Central memory CD8-positive, alpha-beta T cell (primary cell): ENCODE results near the gene MRPL10.

Source experiments
- ATAC-seq: fragments of 150-1000 bp; cut with Tn5 transposase; replicated peaks from 2 replicates; pipeline ENCODE4 v1.10.0; 2022; ENCODE audit warnings: mild to moderate bottlenecking, moderate FRiP score, moderate number of reproducible peaks; ENCODE audit not compliant: poor library complexity, severe bottlenecking; ENCODE audit errors: extremely low read depth
- DNase-seq, 2 donors: peaks; one replicate each; pipeline ENCODE4 v3.0.0; 2021; ENCODE audit warnings: low spot score in 2 of 2
- H3K27ac Mint-ChIP-seq: one replicate; pipeline ENCODE4 v1.8.0; 2022; ENCODE audit warnings: low read depth, mild to moderate bottlenecking, moderate library complexity, mixed read lengths
- H3K27me3 Mint-ChIP-seq: one replicate; pipeline ENCODE4 v1.8.0; 2022; ENCODE audit warnings: mixed read lengths
- H3K36me3 Mint-ChIP-seq: one replicate; pipeline ENCODE4 v1.8.0; 2022; ENCODE audit warnings: mild to moderate bottlenecking, moderate library complexity, mixed read lengths; ENCODE audit not compliant: insufficient read depth
- H3K4me1 Mint-ChIP-seq: one replicate; pipeline ENCODE4 v1.8.0; 2022; ENCODE audit warnings: mixed read lengths
- H3K4me3 Mint-ChIP-seq: one replicate; pipeline ENCODE4 v1.8.0; 2022; ENCODE audit warnings: mild to moderate bottlenecking, moderate library complexity, mixed read lengths
- H3K9me3 Mint-ChIP-seq: one replicate; pipeline ENCODE4 v1.8.0; 2022; ENCODE audit warnings: mixed read lengths

Gene MRPL10

GRCh38 chr17:47811709-47812108 is 19.6 kb downstream of the MRPL10 start:
- no peaks in the 10 kb centered on the region for H3K9me3 Mint-ChIP-seq
- H3K4me3 Mint-ChIP-seq: no peak overlapping the region
- H3K4me1 Mint-ChIP-seq: peaks cover 33% of the 10 kb centered on the region
- no peaks in the 10 kb centered on the region for H3K27me3 Mint-ChIP-seq
- ATAC-seq: no peak
- peaks cover 56% of the 10 kb centered on the region for H3K36me3 Mint-ChIP-seq
- H3K27ac Mint-ChIP-seq: peak overlapping the region; percentile 91
- DNase-seq: no peak

- Mint-ChIP-seq H3K36me3 (peaks cover 57% of the 10 kb centered on the region), H3K9me3 (no peaks in the 10 kb centered on the region), H3K4me1 (peaks cover 33% of the 10 kb centered on the region), H3K27ac (peak overlapping the region; percentile 91), H3K27me3 (no peaks in the 10 kb centered on the region), H3K4me3 (no peak overlapping the region)
- DNase-seq (no peak), ATAC-seq (no peak)
Observed at GRCh38 chr17:47810901-47811635, 20.3 kb downstream of the MRPL10 start.

DNA sequence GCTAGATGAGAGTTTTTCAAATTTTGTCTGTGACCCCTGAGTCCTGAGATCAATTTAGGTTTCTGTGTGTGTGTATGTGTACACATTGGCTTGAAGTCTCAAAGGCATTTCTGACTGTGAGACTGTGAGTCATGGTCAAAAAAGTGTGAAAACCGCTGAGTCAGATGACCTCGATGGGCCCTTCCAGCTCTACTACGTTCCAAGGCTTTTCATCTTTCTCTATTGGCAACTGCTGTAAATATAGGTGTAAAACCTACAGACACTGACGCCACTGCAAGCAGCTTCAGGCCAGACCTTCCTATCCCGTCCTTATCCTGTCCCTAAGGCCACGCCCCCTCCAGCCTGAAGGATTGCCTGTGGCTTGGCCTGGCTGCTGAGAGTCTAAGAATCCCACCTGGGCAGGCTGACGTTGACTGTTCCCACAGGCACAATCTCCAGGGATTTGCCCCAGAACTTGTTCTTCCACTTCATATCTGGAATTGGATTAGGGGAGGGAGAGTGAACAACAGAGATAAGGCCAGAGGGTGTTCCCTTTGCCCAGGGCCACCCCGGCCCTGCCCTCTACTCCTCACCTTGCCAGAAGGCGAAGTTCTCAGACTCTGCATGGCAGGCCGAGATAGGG is 21.0 kb downstream of the MRPL10 start:
- peak in 1 of 2 donors; percentile 36 for DNase-seq
- Mint-ChIP-seq H3K27ac (peak overlapping the region; percentile 91), H3K4me3 (no peak overlapping the region), H3K4me1 (peaks cover 33% of the 10 kb centered on the region), H3K27me3 (no peaks in the 10 kb centered on the region), H3K9me3 (no peaks in the 10 kb centered on the region), H3K36me3 (peaks cover 55% of the 10 kb centered on the region)
- ATAC-seq: peak; percentile 82

GRCh38 chr17:47808830-47809480 is 22.4 kb downstream of the MRPL10 start:
- no peaks in the 10 kb centered on the region for H3K27me3 Mint-ChIP-seq
- H3K4me3 Mint-ChIP-seq: no peak overlapping the region
- H3K27ac Mint-ChIP-seq: no peak overlapping the region
- DNase-seq (no peak), ATAC-seq (no peak)
- H3K36me3 Mint-ChIP-seq: peaks cover 53% of the 10 kb centered on the region
- peaks cover 33% of the 10 kb centered on the region for H3K4me1 Mint-ChIP-seq
- H3K9me3 Mint-ChIP-seq: no peaks in the 10 kb centered on the region

GRCh38 chr17:47808036-47808829 is 23.1 kb downstream of the MRPL10 start:
- no peak overlapping the region for H3K4me3 Mint-ChIP-seq
- H3K36me3 Mint-ChIP-seq: peaks cover 50% of the 10 kb centered on the region
- H3K27me3 Mint-ChIP-seq: no peaks in the 10 kb centered on the region
- peaks cover 33% of the 10 kb centered on the region for H3K4me1 Mint-ChIP-seq
- no peaks in the 10 kb centered on the region for H3K9me3 Mint-ChIP-seq
- H3K27ac Mint-ChIP-seq: peak overlapping the region; percentile 84
- ATAC-seq: no peak
- no peak for DNase-seq

GRCh38 chr17:47807421-47807820 is 23.9 kb downstream of the MRPL10 start:
- ATAC-seq (no peak), DNase-seq (no peak)
- peaks cover 47% of the 10 kb centered on the region for H3K36me3 Mint-ChIP-seq
- H3K27ac Mint-ChIP-seq: peak overlapping the region; percentile 84
- no peaks in the 10 kb centered on the region for H3K9me3 Mint-ChIP-seq
- H3K4me3 Mint-ChIP-seq: no peak overlapping the region
- H3K27me3 Mint-ChIP-seq: no peaks in the 10 kb centered on the region
- peaks cover 27% of the 10 kb centered on the region for H3K4me1 Mint-ChIP-seq

- H3K9me3 Mint-ChIP-seq: no peaks in the 10 kb centered on the region
- peaks cover 45% of the 10 kb centered on the region for H3K36me3 Mint-ChIP-seq
- no peak overlapping the region for H3K4me3 Mint-ChIP-seq
- no peaks in the 10 kb centered on the region for H3K27me3 Mint-ChIP-seq
- peak overlapping the region; percentile 84 for H3K27ac Mint-ChIP-seq
- DNase-seq (no peak), ATAC-seq (no peak)
- peaks cover 25% of the 10 kb centered on the region for H3K4me1 Mint-ChIP-seq
Observed at GRCh38 chr17:47806913-47807255, 24.5 kb downstream of the MRPL10 start.

- H3K36me3 Mint-ChIP-seq: peaks cover 40% of the 10 kb centered on the region
- peaks cover 19% of the 10 kb centered on the region for H3K4me1 Mint-ChIP-seq
- H3K27me3 Mint-ChIP-seq: no peaks in the 10 kb centered on the region
- DNase-seq (no peak), ATAC-seq (no peak)
- no peaks in the 10 kb centered on the region for H3K9me3 Mint-ChIP-seq
- no peak overlapping the region for H3K4me3 Mint-ChIP-seq
- no peak overlapping the region for H3K27ac Mint-ChIP-seq
Observed at GRCh38 chr17:47806026-47806912, 25.1 kb downstream of the MRPL10 start.

GRCh38 chr17:47804461-47804860 is 26.9 kb downstream of the MRPL10 start:
- Mint-ChIP-seq H3K27me3 (no peaks in the 10 kb centered on the region), H3K4me3 (no peak overlapping the region), H3K36me3 (peaks cover 26% of the 10 kb centered on the region), H3K9me3 (no peaks in the 10 kb centered on the region), H3K4me1 (peaks cover 5% of the 10 kb centered on the region), H3K27ac (no peak overlapping the region)
- DNase-seq: no peak
- ATAC-seq: no peak

DNA sequence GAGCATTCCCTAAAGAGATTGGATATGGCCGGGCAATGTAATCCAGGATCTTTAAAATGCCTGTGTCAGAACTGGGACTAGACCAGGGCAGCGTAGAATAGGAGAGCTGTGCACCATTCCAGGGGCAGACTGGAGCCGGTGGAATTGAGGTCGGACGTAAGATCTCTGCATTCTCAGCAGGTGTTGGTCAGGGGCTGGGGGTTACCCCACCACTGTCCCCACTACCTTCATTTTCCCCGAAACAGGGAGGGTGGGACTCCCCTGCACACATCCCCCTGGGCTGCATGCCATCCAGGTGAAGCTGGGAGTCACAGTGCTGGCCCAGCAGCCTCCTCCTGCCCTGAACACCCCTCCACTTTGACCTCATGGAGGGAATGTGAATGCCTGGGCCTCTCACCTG is 27.6 kb downstream of the MRPL10 start:
- H3K4me1 Mint-ChIP-seq: peaks cover 5% of the 10 kb centered on the region
- no peaks in the 10 kb centered on the region for H3K9me3 Mint-ChIP-seq
- H3K27me3 Mint-ChIP-seq: no peaks in the 10 kb centered on the region
- no peak overlapping the region for H3K27ac Mint-ChIP-seq
- ATAC-seq: no peak
- H3K36me3 Mint-ChIP-seq: peaks cover 21% of the 10 kb centered on the region
- H3K4me3 Mint-ChIP-seq: no peak overlapping the region
- no peak for DNase-seq

GRCh38 chr17:47803201-47803600 is 28.1 kb downstream of the MRPL10 start:
- H3K4me3 Mint-ChIP-seq: no peak overlapping the region
- H3K4me1 Mint-ChIP-seq: peaks cover 5% of the 10 kb centered on the region
- no peaks in the 10 kb centered on the region for H3K27me3 Mint-ChIP-seq
- ATAC-seq: no peak
- no peaks in the 10 kb centered on the region for H3K9me3 Mint-ChIP-seq
- DNase-seq: no peak
- H3K36me3 Mint-ChIP-seq: peaks cover 16% of the 10 kb centered on the region
- H3K27ac Mint-ChIP-seq: no peak overlapping the region
